Duodenal mucosa (tissue), 2 donors: ENCODE data around the gene TMED4.

ENCODE experiments used
- H3K27ac ChIP-seq: one replicate; pipeline ENCODE4 v1.7.0; 2013; ENCODE audit warnings: low read depth, low read length
- H3K27me3 ChIP-seq, 2 donors: one replicate each; pipeline ENCODE4 v1.7.0; 2013; ENCODE audit warnings: low read length in 2 of 2, control low read depth in 1 of 2; ENCODE audit not compliant: insufficient read depth in 2 of 2, control insufficient read depth in 1 of 2
- H3K36me3 ChIP-seq, 2 donors: one replicate each; pipeline ENCODE4 v1.7.0; 2013; ENCODE audit warnings: low read length in 2 of 2, control low read depth in 1 of 2; ENCODE audit not compliant: insufficient read depth in 2 of 2, control insufficient read depth in 1 of 2
- H3K4me1 ChIP-seq, 2 donors: one replicate each; pipeline ENCODE4 v1.7.0; 2013; ENCODE audit warnings: low read length in 2 of 2, control low read depth in 1 of 2; ENCODE audit not compliant: insufficient read depth in 2 of 2, control insufficient read depth in 1 of 2
- H3K4me3 ChIP-seq, 2 donors: one replicate each; pipeline ENCODE4 v1.7.0; 2013; ENCODE audit warnings: low read length in 2 of 2, low read depth in 1 of 2
- H3K9ac ChIP-seq, 2 donors: one replicate each; pipeline ENCODE4 v1.7.0; 2013; ENCODE audit warnings: low read length in 2 of 2, low read depth in 1 of 2
- H3K9me3 ChIP-seq, 2 donors: one replicate each; pipeline ENCODE4 v1.7.0; 2013; ENCODE audit warnings: low read length in 2 of 2, control low read depth in 1 of 2; ENCODE audit not compliant: control insufficient read depth in 1 of 2

Gene TMED4

GRCh38 chr7:44587843-44588711 is 6.0 kb upstream of the TMED4 start:
- Histone ChIP-seq H3K27ac (no peak overlapping the region), H3K9ac (peak overlapping the region in 1 of 2 donors; percentile 7), H3K36me3 (no peaks in the 10 kb centered on the region), H3K4me3 (no peak overlapping the region), H3K27me3 (no peaks in the 10 kb centered on the region), H3K9me3 (no peaks in the 10 kb centered on the region), H3K4me1 (peaks cover 0 to 2% of the 10 kb centered on the region in 2 donors)

GRCh38 chr7:44583146-44583865 is 1.3 kb upstream of the TMED4 start:
- Histone ChIP-seq H3K27ac (peak overlapping the region; percentile 97), H3K9me3 (no peaks in the 10 kb centered on the region), H3K36me3 (peaks cover 17 to 24% of the 10 kb centered on the region in 2 donors), H3K27me3 (no peaks in the 10 kb centered on the region), H3K4me1 (peaks cover 8 to 33% of the 10 kb centered on the region in 2 donors), H3K4me3 (peak overlapping the region; percentile 68 to 91), H3K9ac (peak overlapping the region; percentile 73 to 93)

GRCh38 chr7:44580945-44581878 is 819 bp downstream of the TMED4 start:
- Histone ChIP-seq H3K36me3 (peaks cover 26% of the 10 kb centered on the region in 2 donors), H3K27me3 (no peaks in the 10 kb centered on the region), H3K4me1 (peaks cover 8 to 33% of the 10 kb centered on the region in 2 donors), H3K9me3 (no peaks in the 10 kb centered on the region), H3K27ac (peak overlapping the region; percentile 97), H3K9ac (peak overlapping the region; percentile 97 to 100), H3K4me3 (peak overlapping the region; percentile 96 to 98)

- H3K36me3 ChIP-seq, result peaks cover 37 to 48% of the 10 kb centered on the region in 2 donors
- no peak overlapping the region for H3K4me3 ChIP-seq
- H3K9me3 ChIP-seq, result no peaks in the 10 kb centered on the region
- no peak overlapping the region for H3K27ac ChIP-seq
- H3K4me1 ChIP-seq, result peaks cover 32 to 54% of the 10 kb centered on the region in 2 donors
- H3K27me3 ChIP-seq, result no peaks in the 10 kb centered on the region
- H3K9ac ChIP-seq, result no peak overlapping the region
Measured at GRCh38 chr7:44576228-44576627, 5.8 kb downstream of the TMED4 start.

- Histone ChIP-seq H3K27ac (no peak overlapping the region), H3K9me3 (no peaks in the 10 kb centered on the region), H3K4me3 (peak overlapping the region; percentile 95 to 99), H3K4me1 (peaks cover 24 to 44% of the 10 kb centered on the region in 2 donors), H3K9ac (peak overlapping the region; percentile 89 to 92), H3K36me3 (peaks cover 37 to 60% of the 10 kb centered on the region in 2 donors), H3K27me3 (no peaks in the 10 kb centered on the region)
Measured at GRCh38 chr7:44575054-44575453, 7.0 kb downstream of the TMED4 start.

GRCh38 chr7:44574287-44574872 is 7.7 kb downstream of the TMED4 start:
- no peaks in the 10 kb centered on the region for H3K9me3 ChIP-seq
- H3K4me1 ChIP-seq, result peaks cover 24 to 38% of the 10 kb centered on the region in 2 donors
- H3K36me3 ChIP-seq, result peaks cover 37 to 60% of the 10 kb centered on the region in 2 donors
- H3K9ac ChIP-seq, result peak overlapping the region; percentile 89 to 92
- H3K4me3 ChIP-seq, result peak overlapping the region; percentile 95 to 99
- peak overlapping the region; percentile 80 for H3K27ac ChIP-seq
- no peaks in the 10 kb centered on the region for H3K27me3 ChIP-seq

- Histone ChIP-seq H3K9ac (peak within 1 kb of the TSS; percentile 89 to 92), H3K4me3 (peak within 1 kb of the TSS; percentile 95 to 99), H3K36me3 (peaks cover 38 to 60% of the 10 kb centered on the region in 2 donors), H3K4me1 (peaks cover 24 to 31% of the 10 kb centered on the region in 2 donors), H3K9me3 (no peaks in the 10 kb centered on the region), H3K27ac (peak within 1 kb of the TSS; percentile 80), H3K27me3 (no peaks in the 10 kb centered on the region)
Measured at GRCh38 chr7:44573464-44574286, 8.4 kb downstream of the TMED4 start, which contains the start of gene DDX56. TSS of gene DDX56 (minus strand) at chr7:44573908. CDS start at chr7:44573895, 13 bp downstream.

- H3K4me1 ChIP-seq, result peaks cover 27 to 31% of the 10 kb centered on the region in 2 donors
- peak overlapping the region; percentile 89 to 92 for H3K9ac ChIP-seq
- no peaks in the 10 kb centered on the region for H3K27me3 ChIP-seq
- H3K27ac ChIP-seq, result no peak overlapping the region
- peak overlapping the region; percentile 95 to 99 for H3K4me3 ChIP-seq
- peaks cover 47 to 61% of the 10 kb centered on the region in 2 donors for H3K36me3 ChIP-seq
- no peaks in the 10 kb centered on the region for H3K9me3 ChIP-seq
Measured at GRCh38 chr7:44572771-44573170, 9.3 kb downstream of the TMED4 start.
